ENCODE results near the gene CD80.
"Not testable (repeated sequence)": the region's sequence is repeated elsewhere in the genome, so short reads cannot be mapped to it uniquely, and the experiment has no call there.

Gene CD80

DNA sequence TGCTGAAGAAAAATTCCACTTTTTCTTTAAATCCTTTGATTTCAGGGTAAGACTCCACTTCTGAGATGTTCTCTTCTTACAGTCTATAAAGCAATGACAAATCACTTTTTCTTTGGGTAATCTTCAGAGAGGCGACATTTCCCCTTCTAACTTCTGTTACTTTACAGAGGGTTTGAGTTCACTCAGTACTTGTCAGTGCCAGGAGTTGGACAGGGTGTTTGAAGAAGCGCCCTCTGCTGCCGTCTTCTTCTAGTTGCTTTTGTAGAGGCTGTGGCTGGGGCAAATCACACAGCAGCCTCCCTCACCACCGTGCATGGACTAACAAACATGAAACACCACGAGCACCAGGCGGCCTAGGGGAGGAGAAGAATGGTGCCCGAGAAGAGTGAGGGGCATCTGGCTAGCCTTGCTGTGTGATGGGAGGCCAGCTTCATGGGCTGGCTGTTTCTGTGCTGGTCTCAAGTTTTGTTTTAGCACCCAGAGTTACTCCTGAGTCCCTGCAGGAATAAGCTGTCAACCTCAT, at the start of gene CD80:
CD80 (minus strand) TSS at position 174 of the 523 bp plus-strand sequence. CDS start 1,886 bp downstream, outside the sequence.
- peak; percentile 68 for DNase-seq (ENCODE audit: low spot score)

- no peak for DNase-seq (ENCODE audit: low spot score)
These were observed 49.1 kb upstream of the CD80 start for GRCh38 chr3:119608405-119609000.

DNA sequence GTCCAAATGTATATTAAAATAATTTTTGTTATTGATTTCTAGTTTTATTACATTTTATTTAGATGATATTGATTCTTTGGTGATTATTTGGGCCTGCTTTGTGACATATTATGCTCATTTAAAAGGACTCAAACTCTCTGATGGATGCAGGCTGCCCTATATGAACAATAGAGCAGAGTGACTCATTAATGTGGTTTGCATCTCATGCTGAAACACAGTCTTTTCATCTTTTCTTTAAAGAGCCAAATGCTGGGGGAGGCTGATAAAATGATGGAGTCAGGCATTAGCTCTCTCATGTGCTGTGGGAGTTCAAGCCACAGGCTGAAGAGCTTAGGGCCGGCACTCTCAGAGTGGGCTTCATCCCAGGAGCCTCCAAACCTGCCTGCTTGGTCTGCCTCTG, 45.5 kb upstream of the CD80 start:
- DNase-seq (ENCODE audit: low spot score): no peak

DNA sequence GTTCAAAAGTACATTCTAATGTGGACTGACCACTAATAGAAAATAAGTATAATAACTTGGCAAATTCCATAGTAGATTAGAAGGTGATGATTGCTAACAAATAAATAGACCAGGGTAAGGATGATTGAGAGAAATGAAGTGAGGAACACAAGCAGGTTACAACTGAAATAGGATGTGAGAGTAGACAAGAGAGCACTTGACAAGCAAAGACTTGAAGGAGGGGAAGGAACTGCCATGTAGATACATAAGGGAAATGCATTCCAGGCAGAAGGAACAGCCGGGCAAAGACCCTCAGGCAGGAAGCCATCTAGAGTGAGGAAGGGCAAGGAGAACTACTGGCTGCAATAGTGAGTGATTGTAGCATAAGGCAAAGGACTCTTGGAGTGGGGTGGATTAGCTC, 43.3 kb upstream of the CD80 start:
- no peak for DNase-seq (ENCODE audit: low spot score)

GRCh38 chr3:119601154-119601553, 41.7 kb upstream of the CD80 start:
- DNase-seq (ENCODE audit: low spot score): no peak

GRCh38 chr3:119600732-119601131, 41.3 kb upstream of the CD80 start:
- DNase-seq (ENCODE audit: low spot score): peak; percentile 67

GRCh38 chr3:119599558-119600174, 40.3 kb upstream of the CD80 start:
- DNase-seq (ENCODE audit: low spot score): no peak

DNA sequence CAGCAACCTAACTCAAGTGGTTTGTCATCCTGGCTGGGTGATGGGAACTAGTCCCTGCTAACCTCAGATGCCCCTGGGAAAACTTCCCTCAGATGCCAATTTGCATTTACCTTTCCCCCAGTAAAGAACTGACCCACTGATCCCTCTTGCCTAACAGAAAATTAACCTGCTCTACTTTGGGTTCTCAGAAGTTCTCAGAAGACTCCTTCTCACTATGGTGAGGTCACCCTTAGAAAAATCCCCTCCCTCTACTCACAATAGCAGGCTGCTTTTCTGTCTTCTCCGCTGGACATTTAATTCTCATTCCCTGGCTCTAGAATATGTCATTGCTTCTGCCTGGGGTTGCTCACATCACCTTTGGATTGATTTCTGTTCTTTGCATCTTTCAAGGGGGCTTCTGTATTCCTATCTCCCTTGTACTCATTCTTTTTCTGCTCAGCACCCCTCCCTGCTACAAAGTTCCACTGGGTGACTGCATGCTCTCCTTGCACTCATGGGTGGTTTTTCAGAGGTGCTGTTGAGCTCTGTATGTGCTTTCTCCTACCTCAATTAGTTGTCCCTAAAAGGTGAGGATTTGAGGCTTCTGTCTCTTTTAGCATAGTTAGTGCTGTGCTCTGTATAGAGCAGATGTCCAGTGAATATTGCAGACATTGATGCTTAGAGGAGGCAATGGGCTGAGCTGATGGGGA, 39.1 kb upstream of the CD80 start:
- no peak for DNase-seq (ENCODE audit: low spot score)

- DNase-seq (ENCODE audit: low spot score): no peak
These were observed 38.3 kb upstream of the CD80 start, which contains the start of gene PLA1A for GRCh38 chr3:119597548-119598288. Gene PLA1A (plus strand): TSS chr3:119597885. CDS start chr3:119597914, 29 bp downstream.

GRCh38 chr3:119596398-119596797, 37.0 kb upstream of the CD80 start:
- DNase-seq (ENCODE audit: low spot score): no peak

DNA sequence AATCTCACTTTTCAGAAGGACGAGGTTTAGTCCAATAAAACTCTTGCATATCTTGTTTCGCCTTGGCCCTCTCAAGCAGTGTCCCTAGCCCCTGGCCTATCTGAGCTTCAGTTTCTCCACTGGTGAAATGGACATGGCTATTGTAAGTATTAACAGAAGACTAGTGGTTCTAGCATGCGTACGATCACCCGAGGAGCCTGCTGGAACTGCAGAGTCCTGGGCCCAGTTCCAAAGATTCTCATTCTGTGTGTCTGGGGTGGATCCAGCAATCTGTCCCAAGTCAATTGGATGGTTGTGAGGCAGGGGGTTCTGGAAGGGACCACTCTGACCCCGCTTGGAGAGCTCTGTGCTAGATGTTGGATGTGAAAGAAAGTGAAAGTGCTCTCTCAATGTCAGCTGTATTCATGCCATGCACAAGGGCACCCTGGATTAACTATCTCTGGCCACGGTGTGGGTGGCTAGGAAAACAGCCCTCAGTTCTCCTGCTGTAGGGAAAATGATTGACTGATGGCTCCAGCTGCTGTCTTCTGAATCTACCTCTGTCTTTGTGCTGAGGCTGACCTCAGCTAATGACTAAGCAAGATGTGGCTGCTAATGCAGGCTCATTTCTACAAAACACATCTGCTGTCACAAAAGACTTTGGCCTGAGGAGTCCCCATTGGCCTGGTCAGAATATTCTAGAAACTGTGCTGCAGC, 36.4 kb upstream of the CD80 start:
- no peak for DNase-seq (ENCODE audit: low spot score)

GRCh38 chr3:119594929-119595328, 35.5 kb upstream of the CD80 start:
- DNase-seq (ENCODE audit: low spot score): not testable (repeated sequence)

DNA sequence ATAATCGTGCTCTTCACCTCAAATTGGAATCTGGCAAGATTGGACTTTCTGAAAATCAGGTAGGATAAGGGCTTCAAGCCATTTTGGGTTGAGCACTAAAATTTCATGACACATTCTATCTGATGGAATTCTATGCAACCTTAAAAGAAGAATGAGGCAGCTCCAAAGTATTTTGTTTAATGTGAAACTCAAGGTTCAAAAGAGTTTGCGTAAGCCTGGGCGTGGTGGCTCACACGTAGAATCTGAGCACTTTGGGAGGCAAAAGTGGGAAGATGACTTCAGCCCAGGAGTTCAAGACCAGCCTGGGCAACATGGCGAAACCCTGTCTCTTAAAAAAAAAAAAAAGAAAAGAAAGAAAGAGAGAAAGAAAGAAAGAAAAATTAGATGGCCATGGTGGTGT, 34.7 kb upstream of the CD80 start:
- DNase-seq (ENCODE audit: low spot score): no peak

DNA sequence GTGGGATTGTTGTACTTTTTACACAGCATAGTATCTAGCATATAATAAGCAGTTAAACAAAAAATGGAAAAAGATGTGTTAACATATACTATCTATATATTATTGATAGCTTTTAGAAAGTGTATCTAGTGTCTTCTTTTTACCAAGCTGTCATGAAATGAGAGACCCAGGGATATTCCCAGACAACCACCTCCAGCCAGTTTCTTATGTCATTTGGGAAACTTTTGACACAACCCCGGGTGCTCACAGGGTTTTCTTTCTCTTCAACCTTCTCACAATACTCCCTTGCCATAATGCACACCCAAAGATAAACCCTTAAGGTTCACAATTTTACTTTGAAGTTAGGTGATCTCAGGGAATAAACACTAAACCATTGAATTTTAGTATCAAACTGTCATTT, 33.4 kb upstream of the CD80 start:
- no peak for DNase-seq (ENCODE audit: low spot score)

DNA sequence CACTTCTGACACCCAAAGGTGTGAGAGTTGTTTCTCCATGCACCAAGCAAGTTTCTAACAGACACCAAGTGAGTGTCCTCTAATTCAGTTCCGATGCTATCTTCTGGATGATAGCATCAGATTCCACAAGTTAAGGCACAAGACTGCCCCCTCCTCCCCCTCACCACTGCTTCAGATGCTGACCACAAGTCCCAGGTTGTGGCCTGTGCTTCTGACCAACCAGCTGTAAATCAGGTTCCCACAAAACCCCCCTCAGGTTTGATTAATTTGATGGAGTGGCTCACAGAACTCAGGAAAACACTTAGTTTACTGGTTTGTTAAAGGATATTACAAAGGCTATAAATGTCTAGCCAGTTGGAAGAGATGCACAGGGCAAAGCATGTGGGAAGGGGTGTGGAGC, 31.3 kb upstream of the CD80 start:
- no peak for DNase-seq (ENCODE audit: low spot score)

GRCh38 chr3:119589102-119589773, 29.8 kb upstream of the CD80 start:
- no peak for DNase-seq (ENCODE audit: low spot score)

GRCh38 chr3:119588112-119588511, 28.7 kb upstream of the CD80 start:
- DNase-seq (ENCODE audit: low spot score): no peak

DNA sequence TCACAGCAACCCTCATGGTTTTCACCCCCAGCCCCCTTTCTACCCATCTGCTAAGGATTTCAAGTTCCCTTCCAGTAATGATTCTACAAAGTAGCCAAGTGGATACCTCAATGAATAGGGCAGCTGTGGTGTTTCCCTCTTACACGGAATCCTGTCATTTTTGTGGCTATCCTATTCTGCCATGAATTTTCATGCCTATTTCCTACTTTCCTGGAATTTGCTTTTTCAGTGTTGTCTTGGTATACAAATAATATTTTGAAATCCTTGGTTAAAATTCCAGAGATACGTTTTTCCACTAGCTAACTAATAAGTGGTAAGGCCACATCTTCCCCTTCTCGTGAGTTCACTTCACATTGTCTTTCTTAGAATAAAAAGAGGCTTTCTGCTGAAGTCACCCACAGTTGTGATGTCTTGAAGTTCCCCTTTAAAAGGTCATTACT, 27.3 kb upstream of the CD80 start:
- no peak for DNase-seq (ENCODE audit: low spot score)

- DNase-seq (ENCODE audit: low spot score): no peak
These were observed 26.6 kb upstream of the CD80 start for GRCh38 chr3:119585856-119586570.

GRCh38 chr3:119585208-119585607, 25.8 kb upstream of the CD80 start:
- no peak for DNase-seq (ENCODE audit: low spot score)

- DNase-seq (ENCODE audit: low spot score): no peak
These were observed 22.8 kb upstream of the CD80 start for GRCh38 chr3:119582178-119582577.

Data from ecto neural progenitor cell (in vitro differentiated cells).